Measurements from ENCODE around the gene PIK3AP1. TPM values are rescaled to one million over a fixed set of nuclear protein-coding genes. Genes with fewer than 3 reads are reported as not detected.
"Not testable (repeated sequence)": the region's sequence is repeated elsewhere in the genome, so short reads cannot be mapped to it uniquely, and the experiment has no call there.

The PIK3AP1 gene
- total and polyA plus RNA-seq, 2 of the 13 experiments (the other 11 are each of a cell fraction or from before 2014, with no cell fraction given): 3.6 to 13.8 TPM

DNA sequence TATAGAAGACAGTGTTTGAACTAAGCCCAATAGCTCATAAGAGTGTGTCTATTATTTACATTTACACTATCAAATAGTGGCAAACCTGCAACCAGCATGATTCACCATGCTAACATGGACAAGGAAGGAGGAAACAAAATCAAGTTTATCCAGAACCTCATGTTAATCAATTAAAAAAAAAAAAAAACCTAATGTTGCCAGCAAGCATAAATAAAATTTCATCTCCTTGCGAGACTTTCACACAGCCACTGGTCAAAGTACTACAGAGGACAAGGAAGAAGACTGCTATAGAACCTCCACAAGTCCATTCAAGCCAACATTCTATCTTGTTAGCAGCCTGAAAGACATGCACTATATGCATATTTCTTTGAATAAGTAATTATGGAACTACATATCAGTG lies 143.2 kb downstream of the PIK3AP1 start (continued):
- TF ChIP-seq, protein P1, sequence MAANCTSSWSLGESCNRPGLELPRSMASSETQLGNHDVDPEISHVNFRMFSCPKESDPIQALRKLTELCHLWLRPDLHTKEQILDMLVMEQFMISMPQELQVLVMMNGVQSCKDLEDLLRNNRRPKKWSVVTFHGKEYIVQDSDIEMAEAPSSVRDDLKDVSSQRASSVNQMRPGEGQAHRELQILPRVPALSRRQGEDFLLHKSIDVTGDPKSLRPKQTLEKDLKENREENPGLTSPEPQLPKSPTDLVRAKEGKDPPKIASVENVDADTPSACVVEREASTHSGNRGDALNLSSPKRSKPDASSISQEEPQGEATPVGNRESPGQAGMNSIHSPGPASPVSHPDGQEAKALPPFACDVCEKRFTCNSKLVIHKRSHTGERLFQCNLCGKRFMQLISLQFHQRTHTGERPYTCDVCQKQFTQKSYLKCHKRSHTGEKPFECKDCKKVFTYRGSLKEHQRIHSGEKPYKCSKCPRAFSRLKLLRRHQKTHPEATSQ (CRISPR knock-in tag; IDR thresholded peaks at IDR 0.05; ENCODE audit: borderline replicate concordance): no peak
- TF ChIP-seq, protein P2, sequence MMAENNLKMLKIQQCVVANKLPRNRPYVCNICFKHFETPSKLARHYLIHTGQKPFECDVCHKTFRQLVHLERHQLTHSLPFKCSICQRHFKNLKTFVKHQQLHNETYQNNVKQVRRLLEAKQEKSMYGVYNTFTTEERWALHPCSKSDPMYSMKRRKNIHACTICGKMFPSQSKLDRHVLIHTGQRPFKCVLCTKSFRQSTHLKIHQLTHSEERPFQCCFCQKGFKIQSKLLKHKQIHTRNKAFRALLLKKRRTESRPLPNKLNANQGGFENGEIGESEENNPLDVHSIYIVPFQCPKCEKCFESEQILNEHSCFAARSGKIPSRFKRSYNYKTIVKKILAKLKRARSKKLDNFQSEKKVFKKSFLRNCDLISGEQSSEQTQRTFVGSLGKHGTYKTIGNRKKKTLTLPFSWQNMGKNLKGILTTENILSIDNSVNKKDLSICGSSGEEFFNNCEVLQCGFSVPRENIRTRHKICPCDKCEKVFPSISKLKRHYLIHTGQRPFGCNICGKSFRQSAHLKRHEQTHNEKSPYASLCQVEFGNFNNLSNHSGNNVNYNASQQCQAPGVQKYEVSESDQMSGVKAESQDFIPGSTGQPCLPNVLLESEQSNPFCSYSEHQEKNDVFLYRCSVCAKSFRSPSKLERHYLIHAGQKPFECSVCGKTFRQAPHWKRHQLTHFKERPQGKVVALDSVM (CRISPR knock-in tag; IDR thresholded peaks at IDR 0.05): no peak

DNA sequence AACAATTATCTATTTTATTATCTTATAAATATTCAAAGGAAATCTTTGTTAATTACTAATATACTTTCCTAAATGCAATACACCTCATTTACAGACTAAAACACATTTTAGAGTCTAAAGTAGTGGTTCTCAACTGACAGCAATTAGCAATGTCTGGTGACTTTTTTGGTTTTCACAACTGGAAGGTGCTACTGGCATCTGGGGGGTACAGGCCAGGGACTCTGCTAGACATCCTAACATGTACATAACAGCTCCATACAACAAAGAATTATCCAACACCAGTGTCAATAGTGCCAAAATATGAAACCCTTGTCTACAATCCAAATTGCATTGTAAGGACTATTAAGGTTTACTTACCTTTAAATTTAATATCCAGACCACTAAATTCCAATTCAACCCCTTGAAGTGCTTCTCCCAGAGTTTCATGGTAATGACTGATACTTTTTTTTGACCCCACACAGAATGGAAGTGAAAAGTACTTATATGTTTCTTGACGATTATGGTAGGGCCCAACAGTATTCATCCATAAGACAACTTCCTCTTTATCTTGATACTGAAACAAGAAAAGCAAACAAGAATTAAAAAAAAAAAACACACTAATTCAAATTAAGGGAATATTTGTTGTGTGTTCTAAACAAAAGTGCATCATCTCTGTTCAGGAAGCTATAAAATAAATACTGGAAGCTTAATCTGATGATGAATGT lies 143.9 kb downstream of the PIK3AP1 start:
- Histone ChIP-seq H4K20me1 (ENCODE audit: insufficient read depth, low read length) (peaks cover 62% of the 10 kb centered on the region), H3K4me2 (ENCODE audit: low read depth, low read length) (no peak overlapping the region)
- no TSS peak for BruUV-seq (replicated peaks)

DNA sequence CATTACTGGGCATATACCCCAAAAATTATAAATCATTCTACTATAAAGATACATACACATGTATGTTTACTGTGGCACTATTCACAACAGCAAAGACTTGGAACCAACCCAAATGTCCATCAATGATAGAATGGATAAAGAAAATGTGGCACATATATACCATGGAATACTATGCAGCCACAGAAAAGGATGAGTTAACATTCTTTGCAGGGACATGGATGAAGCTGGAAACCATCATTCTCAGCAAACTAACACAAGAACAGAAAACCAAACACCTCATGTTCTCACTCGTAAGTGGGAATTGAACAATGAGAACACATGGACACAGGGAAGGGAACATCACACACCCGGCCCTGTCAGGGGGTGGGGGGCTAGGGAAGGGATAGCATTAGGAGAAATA lies 145.8 kb downstream of the PIK3AP1 start:
- 97% methylated on average over 2 of the region's 2 CpGs for WGBS (ENCODE audit: low lambda C conversion rate)
- FAIRE-seq; in situ Hi-C loops (cut with HindIII; ENCODE audit: extremely low pct_ligation_motif_present, low pct_unique_long_range_greater_than_20kb): not testable (repeated sequence)

More for the DNA sequence above, 143.9 kb downstream of the PIK3AP1 start:
- FAIRE-seq (no peak), DNase-seq (ENCODE audit: low spot score) (no peak), ATAC-seq (no peak)
- TF ChIP-seq SMARCC2 (IDR thresholded peaks at IDR 0.05) (no peak), KAT8 (CRISPR knock-in tag; IDR thresholded peaks at IDR 0.05) (no peak), STAG1 (CRISPR knock-in tag; IDR thresholded peaks at IDR 0.05) (no peak), ZNF350 (CRISPR knock-in tag; IDR thresholded peaks at IDR 0.05; ENCODE audit: borderline replicate concordance, low read depth) (no peak), GABPB1 (CRISPR knock-in tag; IDR thresholded peaks at IDR 0.05) (no peak), NCOA5 (CRISPR knock-in tag; IDR thresholded peaks at IDR 0.05) (no peak), SP140L (CRISPR knock-in tag; IDR thresholded peaks at IDR 0.05; ENCODE audit: borderline replicate concordance) (no peak), HDAC1 (CRISPR knock-in tag; IDR thresholded peaks at IDR 0.05) (no peak), CBX2 (IDR thresholded peaks at IDR 0.05; ENCODE audit: low read depth, low read length) (no peak), CBX2 (CRISPR knock-in tag; IDR thresholded peaks at IDR 0.05; ENCODE audit: low read depth) (no peak), ISL2 (CRISPR knock-in tag; IDR thresholded peaks at IDR 0.05) (no peak), ZNF143 (CRISPR knock-in tag; IDR thresholded peaks at IDR 0.05) (no peak), ZNF761 (CRISPR knock-in tag; conservative IDR thresholded peaks at IDR 0.05) (no peak), CENPX (CRISPR knock-in tag; IDR thresholded peaks at IDR 0.05) (no peak)
- TF ChIP-seq, protein P3, sequence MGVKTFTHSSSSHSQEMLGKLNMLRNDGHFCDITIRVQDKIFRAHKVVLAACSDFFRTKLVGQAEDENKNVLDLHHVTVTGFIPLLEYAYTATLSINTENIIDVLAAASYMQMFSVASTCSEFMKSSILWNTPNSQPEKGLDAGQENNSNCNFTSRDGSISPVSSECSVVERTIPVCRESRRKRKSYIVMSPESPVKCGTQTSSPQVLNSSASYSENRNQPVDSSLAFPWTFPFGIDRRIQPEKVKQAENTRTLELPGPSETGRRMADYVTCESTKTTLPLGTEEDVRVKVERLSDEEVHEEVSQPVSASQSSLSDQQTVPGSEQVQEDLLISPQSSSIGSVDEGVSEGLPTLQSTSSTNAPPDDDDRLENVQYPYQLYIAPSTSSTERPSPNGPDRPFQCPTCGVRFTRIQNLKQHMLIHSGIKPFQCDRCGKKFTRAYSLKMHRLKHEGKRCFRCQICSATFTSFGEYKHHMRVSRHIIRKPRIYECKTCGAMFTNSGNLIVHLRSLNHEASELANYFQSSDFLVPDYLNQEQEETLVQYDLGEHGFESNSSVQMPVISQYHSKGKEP (CRISPR knock-in tag; IDR thresholded peaks at IDR 0.05): no peak
- H2AFZ ChIP-seq (ENCODE audit: low read length): no peak overlapping the region
- peaks cover 96% of the 10 kb centered on the region for H3K79me2 ChIP-seq (ENCODE audit: insufficient read depth, low read length)
- in situ Hi-C loops (cut with HindIII; ENCODE audit: extremely low pct_ligation_motif_present, low pct_unique_long_range_greater_than_20kb) (no loop called here), intact Hi-C loops (cut with micrococcal nuclease; ENCODE audit: unreplicated experiment) (no loop called here)
- H3K4me3 ChIP-seq (replicated peaks in 1 of 3; ENCODE audit: insufficient read depth in 1 of 3, low read depth in 2 of 3, low read length in 3 of 3): no peak overlapping the region
- no peak overlapping the region for H3K27ac ChIP-seq (ENCODE audit: extremely low read length, insufficient read depth, low read length)
- 93% methylated on average over 1 of the region's 1 CpG for WGBS (ENCODE audit: low lambda C conversion rate)
- no peaks in the 10 kb centered on the region for H3K9me3 ChIP-seq (ENCODE audit: low read length)
- H3K4me1 ChIP-seq (ENCODE audit: insufficient read depth, low read length): peaks cover 30% of the 10 kb centered on the region
- ChIA-PET POLR2A (no interaction called here), CTCF (ENCODE audit: low intra/inter-chr PET ratio, low total read pairs) (no interaction called here)
- H3K27me3 ChIP-seq (ENCODE audit: control insufficient read depth in 1 of 2, insufficient read depth in 2 of 2, low read length in 2 of 2): no peaks in the 10 kb centered on the region
- peaks cover 1 to 28% of the 10 kb centered on the region in 2 experiments for H3K36me3 ChIP-seq (replicated peaks in 1 of 2; ENCODE audit: control insufficient read depth in 1 of 2, insufficient read depth in 2 of 2, low read length in 2 of 2)
- no peak overlapping the region for H3K9ac ChIP-seq (ENCODE audit: insufficient read depth, low read depth, low read length)

More for the DNA sequence above, 145.8 kb downstream of the PIK3AP1 start:
- H3K4me2 ChIP-seq (ENCODE audit: low read depth, low read length); intact Hi-C loops (cut with micrococcal nuclease; ENCODE audit: unreplicated experiment); H3K9ac ChIP-seq (ENCODE audit: insufficient read depth, low read depth, low read length); DNase-seq (ENCODE audit: low spot score); H3K4me3 ChIP-seq (replicated peaks in 1 of 3; ENCODE audit: insufficient read depth in 1 of 3, low read depth in 2 of 3, low read length in 3 of 3); BruUV-seq (replicated peaks); H3K9me3 ChIP-seq (ENCODE audit: low read length); H3K27ac ChIP-seq (ENCODE audit: extremely low read length, insufficient read depth, low read length); H2AFZ ChIP-seq (ENCODE audit: low read length); ATAC-seq; POLR2A ChIA-PET; H3K27me3 ChIP-seq (ENCODE audit: control insufficient read depth in 1 of 2, insufficient read depth in 2 of 2, low read length in 2 of 2): not testable (repeated sequence)
- Histone ChIP-seq H4K20me1 (ENCODE audit: insufficient read depth, low read length) (peaks cover 59% of the 10 kb centered on the region), H3K79me2 (ENCODE audit: insufficient read depth, low read length) (peaks cover 94% of the 10 kb centered on the region), H3K4me1 (ENCODE audit: insufficient read depth, low read length) (peaks cover 12% of the 10 kb centered on the region), H3K36me3 (replicated peaks in 1 of 2; ENCODE audit: control insufficient read depth in 1 of 2, insufficient read depth in 2 of 2, low read length in 2 of 2) (peaks cover 3 to 31% of the 10 kb centered on the region in 2 experiments)
- CTCF ChIA-PET (ENCODE audit: low intra/inter-chr PET ratio, low total read pairs): interaction anchor here (0.6 kb wide), 1 partner anchor 179 kb away, joined by 3 read pairs; no protein-coding TSS in a partner anchor
